ENCODE measurements around the gene EML6.

EML6 gene

GRCh38 chr2:54909001-54909400, 185.5 kb downstream of the EML6 start:
- no peak for DNase-seq (ENCODE audit: low read depth in 2 of 2)

- no peak for DNase-seq (ENCODE audit: low read depth in 2 of 2)
These were observed 188.8 kb downstream of the EML6 start for GRCh38 chr2:54912305-54912704.

DNA sequence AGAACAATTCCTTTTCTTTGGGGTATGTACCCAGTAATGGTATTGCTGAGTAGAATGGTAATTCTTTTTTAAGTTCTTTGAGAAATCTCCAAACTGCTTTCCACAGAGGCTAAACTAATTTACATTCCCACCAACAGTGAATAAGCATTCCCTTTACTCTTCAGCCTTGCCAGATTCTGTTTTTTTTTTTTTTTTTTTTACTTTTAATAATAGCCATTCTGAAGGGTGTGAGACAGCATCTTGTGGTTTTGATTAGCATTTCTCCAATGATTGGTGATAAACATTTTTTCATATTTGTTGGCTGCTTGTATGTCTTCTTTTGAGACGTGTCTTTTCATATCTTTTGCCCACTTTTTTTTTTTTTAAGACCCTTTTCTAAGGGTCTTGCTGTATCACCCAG, 189.4 kb downstream of the EML6 start:
- no peak for DNase-seq (ENCODE audit: low read depth in 2 of 2)

DNA sequence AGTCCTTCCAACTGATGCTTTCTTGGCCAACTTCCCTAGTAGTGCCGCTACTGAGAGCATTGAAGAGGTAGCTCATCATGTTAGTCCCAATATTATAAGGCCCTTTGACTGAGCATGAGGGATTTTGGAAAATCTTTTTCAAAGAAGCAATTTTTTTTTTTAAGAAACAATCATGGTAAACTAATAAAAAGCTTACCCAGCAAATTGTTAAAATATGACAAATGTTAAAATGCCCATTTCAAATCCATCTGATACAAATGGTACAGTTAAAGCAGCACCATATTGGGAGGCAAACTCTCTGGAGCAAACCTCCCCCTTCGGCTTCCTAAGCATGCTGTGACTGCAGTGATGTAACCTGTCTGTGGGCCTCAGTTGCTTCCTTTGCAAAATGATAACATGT, 191.2 kb downstream of the EML6 start:
- no peak for DNase-seq (ENCODE audit: low read depth in 2 of 2)

DNA sequence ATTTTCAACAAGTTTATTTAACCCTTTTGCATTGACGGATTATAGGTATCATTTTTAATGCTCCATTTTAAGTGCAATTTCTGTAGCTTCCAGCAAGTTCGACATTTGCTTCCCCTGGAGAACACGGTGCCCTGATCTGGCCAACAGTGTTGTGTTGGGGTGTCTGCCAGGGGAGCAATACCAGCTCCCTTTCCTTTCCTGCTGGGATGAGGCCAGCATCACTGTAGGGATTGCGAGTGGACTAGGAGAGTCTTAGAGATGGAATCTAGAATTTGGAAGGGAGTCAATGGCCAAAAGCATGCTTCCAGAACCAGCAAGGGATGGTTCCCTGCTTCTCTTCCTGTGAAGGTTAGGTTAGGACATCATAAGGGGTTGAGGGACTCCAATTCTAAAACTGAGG, 191.6 kb downstream of the EML6 start:
- no peak for DNase-seq (ENCODE audit: low read depth in 2 of 2)

GRCh38 chr2:54916637-54917036, 193.2 kb downstream of the EML6 start:
- DNase-seq (ENCODE audit: low read depth in 2 of 2) = no peak

- DNase-seq (ENCODE audit: low read depth in 2 of 2) = no peak
These were observed 195.3 kb downstream of the EML6 start for GRCh38 chr2:54918647-54919280.

DNA sequence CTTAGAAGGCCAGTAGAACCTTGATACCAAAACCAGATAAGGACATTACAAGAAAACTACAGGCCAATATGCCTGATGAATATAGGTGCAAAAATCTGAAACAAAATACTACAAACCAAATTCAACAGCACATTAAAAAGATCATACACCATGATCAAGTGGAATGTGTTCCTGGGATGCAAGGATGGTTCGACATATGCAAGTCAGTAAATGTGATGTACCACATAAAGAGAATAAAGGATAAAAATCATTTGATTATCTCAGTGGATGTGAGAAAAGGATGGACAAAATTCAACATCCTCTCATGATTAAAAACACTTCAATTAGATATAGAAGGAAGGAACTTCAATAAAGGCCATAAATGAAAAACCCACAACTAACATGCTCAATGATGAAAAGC, 197.2 kb downstream of the EML6 start:
- DNase-seq (ENCODE audit: low read depth in 2 of 2) = no peak

DNA sequence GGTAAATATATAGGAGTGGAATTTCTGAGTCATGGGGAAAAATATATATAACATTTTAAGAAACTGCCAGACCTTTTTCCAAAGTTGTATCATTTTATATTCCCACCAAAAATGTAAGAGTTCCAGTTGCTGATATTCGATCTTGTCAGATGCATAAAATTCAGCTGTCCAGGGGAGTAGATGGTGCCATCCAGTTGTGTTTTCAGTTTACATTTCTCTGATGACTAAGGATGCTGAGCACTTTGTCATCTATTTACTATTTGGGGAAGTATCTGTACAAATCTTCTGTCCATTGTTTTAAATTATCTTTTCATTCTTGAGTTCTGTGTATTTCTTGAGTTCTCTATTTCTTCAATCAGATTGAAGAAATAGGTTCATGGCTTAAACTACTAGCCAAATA, 200.7 kb downstream of the EML6 start:
- DNase-seq (ENCODE audit: low read depth in 2 of 2) = no peak

DNA sequence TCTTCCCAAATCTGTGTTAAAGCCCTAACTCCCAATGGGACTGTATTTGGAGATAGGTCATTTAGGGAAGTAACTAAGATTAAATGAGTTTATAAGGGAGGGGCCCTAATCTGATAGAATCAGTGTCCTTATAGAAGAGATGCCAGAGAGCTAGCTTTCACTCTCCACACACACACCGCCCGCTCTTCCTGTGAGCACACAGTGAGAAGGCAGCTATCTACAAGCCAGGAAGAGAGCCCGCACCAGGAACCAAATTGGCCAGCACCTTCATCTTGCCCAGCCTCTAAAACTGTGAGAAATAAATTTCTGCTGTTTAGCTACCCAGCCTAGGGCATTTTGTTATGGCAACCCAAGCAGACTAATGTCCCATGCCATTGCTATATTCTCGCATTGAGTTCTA, 201.6 kb downstream of the EML6 start:
- no peak for DNase-seq (ENCODE audit: low read depth in 2 of 2)

GRCh38 chr2:54927085-54927750, 203.8 kb downstream of the EML6 start:
- DNase-seq (ENCODE audit: low read depth in 2 of 2) = no peak

DNA sequence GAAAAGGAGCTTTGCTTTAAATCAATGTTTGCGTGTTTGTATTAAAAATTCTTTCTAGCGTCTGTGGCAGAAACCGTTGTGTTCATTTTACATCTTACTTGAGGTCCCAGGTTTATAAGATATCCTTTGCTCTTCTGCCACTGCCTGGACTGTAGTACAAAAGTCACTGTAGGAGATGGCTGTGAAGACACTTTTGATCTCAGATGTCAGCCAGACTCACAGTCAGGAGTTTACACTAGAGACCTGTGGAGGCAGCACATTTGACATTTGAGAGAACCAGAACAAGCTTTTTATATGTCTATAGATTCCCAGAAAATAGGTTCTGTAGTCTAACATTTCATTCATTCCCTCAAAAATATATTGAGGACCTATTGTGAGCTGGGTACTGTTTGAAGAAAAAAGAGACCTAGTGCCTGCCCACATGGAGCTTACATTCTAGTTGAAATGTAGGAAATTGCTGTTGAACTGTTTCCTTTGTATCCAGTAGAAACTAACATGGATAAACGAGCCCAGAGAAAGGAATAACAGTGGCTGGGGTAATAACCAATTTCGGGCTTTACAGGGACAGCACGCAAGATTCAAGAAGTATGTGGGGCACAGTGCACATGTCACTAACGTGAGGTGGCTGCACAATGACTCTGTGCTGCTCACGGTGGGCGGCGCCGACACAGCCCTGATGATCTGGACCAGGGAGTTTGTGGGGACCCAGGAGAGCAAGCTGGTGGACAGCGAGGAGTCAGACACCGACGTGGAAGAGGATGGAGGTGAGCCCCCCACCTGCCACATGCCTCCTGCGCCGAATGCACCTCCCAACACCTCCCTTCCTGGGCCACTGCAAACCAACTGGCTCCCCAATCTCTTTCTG, 204.5 kb downstream of the EML6 start:
- no peak for DNase-seq (ENCODE audit: low read depth in 2 of 2)

DNA sequence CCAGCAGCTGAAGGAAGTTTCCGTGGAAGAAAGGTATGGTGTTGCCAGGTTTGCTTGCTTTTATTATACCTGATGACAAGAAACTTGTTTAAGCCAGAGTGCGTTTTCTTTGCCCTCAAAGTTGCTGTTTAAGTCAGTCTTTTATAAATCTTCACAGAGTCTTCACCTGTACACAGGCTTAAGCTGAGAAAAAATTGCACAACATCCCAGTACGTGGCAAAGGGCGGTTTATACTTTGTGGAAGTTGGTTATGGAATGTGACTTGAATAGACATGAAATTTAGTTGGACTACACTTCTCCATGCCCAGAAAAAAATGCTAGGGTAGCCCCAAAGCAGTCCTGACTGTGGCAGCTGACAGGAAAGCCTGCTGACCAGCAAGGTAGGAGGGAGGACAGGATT, 205.3 kb downstream of the EML6 start:
- DNase-seq (ENCODE audit: low read depth in 2 of 2) = no peak

DNA sequence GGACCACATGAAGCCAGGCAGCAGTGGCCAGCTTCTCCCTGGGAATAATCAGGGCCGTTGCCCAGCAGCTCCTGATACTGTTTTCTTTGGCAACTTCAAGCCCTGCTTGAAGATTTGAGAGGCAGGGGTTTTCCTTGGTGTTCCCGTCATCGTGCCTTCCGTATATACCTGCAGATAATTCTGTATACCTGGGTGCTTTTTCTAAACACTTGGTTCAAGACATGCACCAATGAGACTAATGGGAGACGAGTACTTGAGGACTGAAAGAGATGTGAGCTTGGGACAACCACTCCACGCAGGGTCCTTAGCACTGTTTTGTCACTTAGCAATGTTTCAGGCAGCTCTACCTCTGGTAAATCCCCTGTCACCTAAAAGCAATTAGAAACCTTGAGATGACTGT, 208.0 kb downstream of the EML6 start:
- no peak for DNase-seq (ENCODE audit: low read depth in 2 of 2)

DNA sequence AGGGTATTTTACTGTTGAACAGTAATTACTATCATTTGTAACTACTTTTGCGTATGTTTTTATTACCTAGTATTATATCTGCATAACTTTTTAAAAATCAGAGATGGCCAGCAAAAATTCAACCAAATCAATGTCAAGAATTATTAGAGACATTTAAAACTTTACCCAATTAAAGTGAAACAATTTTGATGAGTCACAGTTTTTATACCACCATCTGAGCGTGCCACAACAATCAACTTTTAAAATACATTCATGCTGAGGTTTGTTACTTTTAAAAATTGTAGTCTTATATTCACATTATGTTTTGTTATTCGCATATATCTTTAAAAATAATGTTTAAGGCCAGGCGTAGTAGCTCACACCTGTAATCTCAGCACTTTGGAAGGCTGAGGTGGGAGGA, 211.9 kb downstream of the EML6 start:
- no peak for DNase-seq (ENCODE audit: low read depth in 2 of 2)

DNA sequence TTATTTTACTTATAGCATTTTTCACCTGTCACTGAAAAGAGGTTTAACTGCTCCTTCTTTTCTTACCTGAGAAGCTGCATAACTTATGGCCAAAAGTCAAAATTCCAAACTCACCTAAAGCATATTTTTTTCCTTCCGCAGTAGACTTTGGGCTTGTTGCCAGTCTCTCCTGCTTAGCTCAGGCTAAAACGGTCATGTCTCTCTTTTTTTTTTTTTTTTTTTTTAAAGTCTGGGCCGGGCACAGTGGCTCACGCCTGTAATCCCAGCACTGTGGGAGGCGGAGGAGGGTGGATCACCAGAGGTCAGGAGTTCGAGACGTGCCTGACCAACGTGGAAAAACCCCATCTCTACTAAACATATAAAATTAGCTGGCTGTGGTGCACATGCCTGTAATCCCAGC, 213.3 kb downstream of the EML6 start:
- DNase-seq (ENCODE audit: low read depth in 2 of 2) = no peak

DNA sequence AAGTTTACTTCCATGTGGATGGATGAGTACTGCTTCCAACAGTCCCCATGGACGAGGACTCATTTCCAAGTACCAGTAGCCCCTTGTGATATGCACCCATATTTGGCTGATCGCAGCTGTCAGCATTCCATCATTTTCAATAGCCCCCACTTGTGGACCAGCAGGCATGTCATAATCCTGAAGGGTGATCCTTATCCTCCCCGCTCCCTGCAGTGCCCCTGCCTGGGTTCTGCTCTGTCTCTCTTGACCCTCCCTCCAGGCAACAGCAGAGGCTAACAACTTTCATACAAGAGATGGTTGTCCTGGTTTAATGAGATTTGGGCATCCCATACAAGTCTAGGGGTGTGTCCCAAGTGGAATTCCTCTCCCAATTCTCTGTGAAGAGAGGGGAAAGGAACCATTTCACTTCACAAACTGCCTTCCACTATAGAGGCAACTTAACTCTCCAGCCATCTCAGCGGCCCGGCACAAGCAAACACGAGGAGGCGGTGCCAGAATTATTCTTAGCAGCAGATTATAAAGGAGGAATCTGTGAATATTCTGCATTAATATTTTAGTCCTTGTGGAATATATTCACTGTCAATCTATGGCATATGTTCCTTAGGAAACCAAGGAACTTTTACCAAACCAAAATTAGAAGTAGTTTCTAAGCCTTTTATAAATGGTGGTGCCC, 216.1 kb downstream of the EML6 start:
- no peak for DNase-seq (ENCODE audit: low read depth in 2 of 2)

DNA sequence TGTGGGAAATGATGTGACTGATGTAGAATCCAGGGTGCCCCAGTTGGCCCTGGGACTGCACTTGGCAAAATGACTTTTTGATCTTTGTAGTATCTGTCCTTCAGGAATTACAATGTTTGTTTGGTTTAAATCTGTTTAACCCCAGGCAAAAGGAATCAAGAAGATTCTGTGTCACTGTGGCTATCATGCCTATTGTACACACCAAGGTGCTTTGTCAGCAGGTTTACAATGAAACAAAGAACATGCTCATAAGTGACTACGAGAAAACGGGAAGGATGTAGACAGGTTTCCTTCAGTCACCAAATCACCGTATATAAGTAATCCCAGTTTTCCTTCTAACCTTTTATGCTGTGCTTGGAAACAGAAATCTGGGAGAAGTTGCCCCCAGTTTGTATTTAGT, 217.3 kb downstream of the EML6 start:
- DNase-seq (ENCODE audit: low read depth in 2 of 2) = no peak

DNA sequence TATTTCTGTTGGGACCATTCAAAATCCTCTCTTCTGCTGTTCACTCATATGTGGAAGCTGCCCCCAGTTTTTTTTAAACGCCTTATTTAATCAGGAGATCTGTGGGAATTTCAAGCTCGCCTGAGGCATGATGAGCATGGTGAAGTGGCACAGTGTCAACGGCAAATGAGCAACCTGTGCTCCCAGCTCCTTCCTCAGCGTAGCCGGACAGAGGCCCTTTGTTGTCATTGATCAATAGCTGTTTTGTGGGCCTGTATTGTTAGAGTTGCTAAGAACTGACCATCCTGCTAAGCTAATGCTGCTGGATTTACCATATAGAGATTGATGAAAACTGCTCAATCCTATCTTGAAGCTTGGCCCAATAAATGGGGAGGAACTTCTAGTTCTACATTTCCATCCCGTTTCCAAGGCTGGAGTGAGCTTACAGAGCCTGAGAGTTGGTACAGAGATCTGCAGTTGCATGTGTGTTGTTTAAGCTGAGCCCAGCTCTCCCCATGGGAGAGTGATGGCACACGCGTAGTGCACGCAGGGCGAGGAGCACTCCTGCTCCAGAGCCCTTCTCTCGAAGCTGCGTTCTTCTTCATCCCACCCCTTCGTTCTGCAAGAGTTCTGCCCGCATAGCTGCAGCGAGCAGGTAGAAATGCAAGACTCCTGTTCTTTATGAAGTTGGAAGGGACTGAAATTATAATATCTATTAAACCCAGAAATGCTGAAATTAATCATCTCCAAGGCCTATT, 218.0 kb downstream of the EML6 start:
- no peak for DNase-seq (ENCODE audit: low read depth in 2 of 2)

DNA sequence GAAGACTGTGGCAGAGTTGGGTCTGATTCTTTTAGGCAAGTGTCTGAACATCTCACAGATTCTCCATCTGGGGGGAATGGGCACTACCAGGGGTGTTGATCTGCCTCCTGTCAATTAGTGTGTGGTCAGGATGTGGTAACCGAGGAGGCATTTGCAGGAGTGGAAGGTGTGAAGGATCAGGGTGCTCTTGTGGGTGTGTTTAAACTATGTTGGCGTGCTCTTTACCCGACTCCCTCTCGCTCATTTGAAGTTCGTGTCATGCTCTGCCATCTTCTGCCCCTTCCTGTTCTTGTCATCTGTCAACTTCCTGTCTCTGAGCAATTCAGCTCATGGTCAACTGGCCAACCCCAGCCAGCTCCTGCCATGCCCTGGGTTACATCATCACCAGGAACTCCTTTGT, 218.9 kb downstream of the EML6 start:
- peak in 1 of 2 donors; percentile 3 for DNase-seq (ENCODE audit: low read depth in 2 of 2)

GRCh38 chr2:54944724-54945326, 221.4 kb downstream of the EML6 start:
- DNase-seq (ENCODE audit: low read depth in 2 of 2) = no peak

All from stimulated activated CD8-positive, alpha-beta memory T cell treated with anti-CD3 and anti-CD28 coated beads, Interleukin-15, amount 100 ng/mL, for 48 hours (primary cell).